GM19468 (cell line): ENCODE data around the gene C10orf90.

Experiments used
- ATAC-seq: cut with Tn5 transposase; IDR thresholded peaks from one replicate; pipeline ENCODE4 v1.9.1; 2021; ENCODE audit warnings: mild to moderate bottlenecking, moderate library complexity, moderate number of reproducible peaks; ENCODE audit not compliant: unreplicated experiment; ENCODE audit errors: extremely low read depth

The C10orf90 gene

DNA sequence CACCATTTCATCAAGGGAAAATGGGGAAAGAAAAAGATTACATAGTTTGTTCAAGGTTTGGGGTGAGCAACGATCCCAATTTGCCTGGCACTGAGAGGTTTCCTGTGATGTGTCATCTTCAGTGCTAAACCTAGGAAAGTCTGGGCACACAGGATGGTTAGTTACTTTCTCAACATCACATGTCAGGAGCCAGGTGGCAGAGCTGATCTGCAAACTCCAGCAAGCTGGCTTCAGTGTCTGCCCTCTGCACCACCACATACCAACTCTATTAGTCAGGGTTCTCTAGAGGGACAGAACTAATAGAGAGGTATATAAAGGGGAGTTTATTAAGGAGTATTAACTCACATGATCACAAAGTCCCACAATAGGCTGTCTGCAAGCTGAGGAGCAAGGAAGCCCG, 293.5 kb downstream of the C10orf90 start:
- ATAC-seq, result no peak

DNA sequence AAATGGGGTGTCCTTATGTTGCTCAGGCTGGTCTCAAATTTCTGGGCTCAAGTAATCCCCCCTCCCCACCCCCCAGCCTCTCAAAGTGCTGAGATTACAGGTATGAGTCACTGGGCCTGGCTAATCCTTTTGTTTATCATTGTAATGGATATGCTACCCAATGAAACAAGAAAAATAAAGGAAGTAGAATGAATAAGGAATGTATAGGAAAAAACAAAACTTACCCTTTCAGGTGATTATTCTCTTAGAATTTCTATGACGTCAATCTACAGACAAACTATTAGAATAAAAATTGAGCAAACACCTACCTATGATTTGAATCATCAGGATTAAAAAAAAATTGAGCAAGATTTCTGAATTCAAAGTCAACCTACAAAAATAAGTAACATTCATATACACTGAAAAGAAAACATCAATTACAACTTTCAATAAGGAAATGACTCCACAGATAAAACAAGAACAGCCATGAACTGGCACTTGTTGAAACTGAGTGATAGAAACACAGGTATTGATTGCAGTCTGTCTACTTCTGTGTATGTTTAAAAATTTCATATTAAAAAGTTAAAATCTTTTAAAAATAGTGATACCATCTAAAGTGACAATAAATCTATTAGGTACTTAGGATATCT, 294.5 kb downstream of the C10orf90 start:
- no peak for ATAC-seq

DNA sequence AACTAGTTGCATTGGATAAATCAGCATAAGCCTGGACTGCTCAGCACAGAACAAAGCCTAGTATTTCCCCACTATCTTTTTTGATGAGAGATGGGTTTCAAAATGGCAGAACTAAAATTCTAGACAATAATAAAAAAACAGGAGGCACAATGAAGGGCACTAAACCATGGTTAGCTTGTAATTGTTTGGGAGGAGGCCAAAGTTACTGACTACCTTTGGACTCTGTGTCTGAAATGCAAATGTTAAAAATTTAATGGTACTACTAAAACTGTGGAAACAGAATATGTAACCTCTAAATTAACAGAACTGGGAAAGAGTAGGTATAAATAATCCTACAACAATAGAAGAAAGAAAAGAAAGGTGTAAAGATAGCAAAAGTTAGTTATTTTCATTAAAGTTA, 295.2 kb downstream of the C10orf90 start:
- ATAC-seq, result no peak
